Hepatocyte (in vitro differentiated cells): Measurements from ENCODE around the gene GTPBP4. TPM values are rescaled to one million over a fixed set of nuclear protein-coding genes. Genes with fewer than 3 reads are reported as not detected.

Experiments used
- DNase-seq: peaks from one replicate; pipeline ENCODE4 v3.0.0-alpha.2; 2016; ENCODE audit warnings: low spot score
- H2AFZ ChIP-seq: fragments of 200-600 bp; sonication (generic); 2 replicates; pipeline ENCODE4 v1.6.0; 2016; ENCODE audit warnings: antibody characterized with exemption, mild to moderate bottlenecking
- H3K27ac ChIP-seq: fragments of 200-600 bp; sonication (generic); 2 replicates; pipeline ENCODE4 v1.5.1; 2016; ENCODE audit warnings: mild to moderate bottlenecking
- H3K27me3 ChIP-seq: fragments of 200-600 bp; sonication (generic); 2 replicates; pipeline ENCODE4 v1.6.1; 2016
- H3K36me3 ChIP-seq: fragments of 200-600 bp; sonication (generic); replicated peaks from 2 replicates; pipeline ENCODE4 v1.5.1; 2016; ENCODE audit warnings: low read depth; ENCODE audit not compliant: insufficient read depth
- H3K4me1 ChIP-seq: fragments of 200-600 bp; sonication (generic); 2 replicates; pipeline ENCODE4 v1.5.1; 2016; ENCODE audit warnings: mild to moderate bottlenecking, moderate library complexity; ENCODE audit not compliant: insufficient read depth
- H3K4me2 ChIP-seq: fragments of 200-600 bp; sonication (generic); 2 replicates; pipeline ENCODE4 v1.6.0; 2016
- H3K4me3 ChIP-seq: fragments of 200-600 bp; sonication (generic); 2 replicates; pipeline ENCODE4 v1.5.1; 2016; ENCODE audit warnings: mild to moderate bottlenecking
- H3K79me2 ChIP-seq: fragments of 200-600 bp; sonication (generic); 2 replicates; pipeline ENCODE4 v1.6.0; 2017; ENCODE audit warnings: mild to moderate bottlenecking
- H3K9me2 ChIP-seq: fragments of 200-600 bp; sonication (generic); replicated peaks from 2 replicates; pipeline ENCODE4 v1.6.0; 2017; ENCODE audit warnings: mild to moderate bottlenecking; ENCODE audit not compliant: insufficient read depth
- H3K9me3 ChIP-seq: fragments of 200-600 bp; sonication (generic); 2 replicates; pipeline ENCODE4 v1.5.1; 2016; ENCODE audit warnings: low read depth, mild to moderate bottlenecking
- H4K20me1 ChIP-seq: fragments of 200-600 bp; sonication (generic); 2 replicates; pipeline ENCODE4 v1.6.0; 2016; ENCODE audit warnings: mild to moderate bottlenecking; ENCODE audit not compliant: insufficient read depth, poor library complexity, severe bottlenecking
- CTCF ChIP-seq: fragments of 200-600 bp; sonication (generic); IDR thresholded peaks from 2 replicates; pipeline ENCODE4 v1.5.1; 2016; ENCODE audit warnings: antibody characterized with exemption, mild to moderate bottlenecking; ENCODE audit not compliant: poor library complexity
- EZH2 ChIP-seq: fragments of 200-600 bp; sonication (generic); IDR thresholded peaks from 2 replicates; pipeline ENCODE4 v1.6.1; 2016; ENCODE audit warnings: antibody characterized with exemption, mild to moderate bottlenecking, borderline replicate concordance
- EZH2phosphoT487 ChIP-seq: fragments of 200-600 bp; sonication (generic); IDR thresholded peaks from one replicate; pipeline ENCODE4 v1.6.1; 2018; ENCODE audit warnings: antibody characterized with exemption, mild to moderate bottlenecking, low read depth, moderate library complexity; ENCODE audit not compliant: unreplicated experiment, severe bottlenecking
- WGBS: methylation state at CpG from one replicate; pipeline ENCODE4 v1.1.6; 2016; ENCODE audit warnings: low lambda C conversion rate; ENCODE audit errors: missing lambda C conversion rate; 5-methylcytosine and 5-hydroxymethylcytosine counted together
- polyA plus RNA-seq: library from polyadenylated mRNA; unstranded; fragments of >200 nt; fragmentation: Nextera tagmentation; extraction: Ambion mirVana; gene quantifications from 2 replicates; pipeline ENCODE4 v1.2.1, GENCODE V29; 2016
- total RNA-seq: library from RNA; depleted of rRNA; stranded (reverse); fragments of >200 nt; gene quantifications from 2 replicates; pipeline ENCODE4 v1.2.3, GENCODE V29; 2014

The GTPBP4 gene
- total RNA-seq (33.6 and 34.2 TPM in 2 replicates), polyA plus RNA-seq (55.5 and 59.4 TPM in 2 replicates)

- TF ChIP-seq EZH2phosphoT487: no peak
- no peak for TF ChIP-seq EZH2
- peak; percentile 44 for TF ChIP-seq CTCF
- H3K36me3 ChIP-seq: no peaks in the 10 kb centered on the region
- peak; percentile 98 for DNase-seq
- no peaks in the 10 kb centered on the region for H3K27me3 ChIP-seq
- peaks cover 43% of the 10 kb centered on the region for H3K4me1 ChIP-seq
- H2AFZ ChIP-seq: peak within 1 kb of the TSS; percentile 75
- peaks cover 53% of the 10 kb centered on the region for H3K79me2 ChIP-seq
- peak within 1 kb of the TSS; percentile 98 for H3K27ac ChIP-seq
- peak within 1 kb of the TSS; percentile 96 for H3K4me3 ChIP-seq
- H3K4me2 ChIP-seq: peak within 1 kb of the TSS; percentile 93
- no peaks in the 10 kb centered on the region for H3K9me2 ChIP-seq
- no peaks in the 10 kb centered on the region for H3K9me3 ChIP-seq
- 1% methylated on average over 74 of the region's 74 CpGs for WGBS
- peaks cover 16% of the 10 kb centered on the region for H4K20me1 ChIP-seq
Observed at GRCh38 chr10:987870-988666, at the start of gene GTPBP4. TSS of gene GTPBP4 (plus strand) at chr10:988434. CDS start at chr10:988480, 46 bp downstream.

GRCh38 chr10:938941-939678 lies 49.1 kb upstream of the GTPBP4 start:
- Histone ChIP-seq H3K9me3 (no peaks in the 10 kb centered on the region), H3K27me3 (no peaks in the 10 kb centered on the region), H3K4me3 (no peak overlapping the region), H3K36me3 (no peaks in the 10 kb centered on the region), H2AFZ (no peak overlapping the region), H3K79me2 (no peaks in the 10 kb centered on the region), H3K9me2 (no peaks in the 10 kb centered on the region), H3K4me2 (no peak overlapping the region), H4K20me1 (no peaks in the 10 kb centered on the region), H3K27ac (no peak overlapping the region), H3K4me1 (no peaks in the 10 kb centered on the region)
- TF ChIP-seq CTCF (no peak), EZH2phosphoT487 (no peak), EZH2 (no peak)
- WGBS: 90% methylated on average over 10 of the region's 10 CpGs
- no peak for DNase-seq

GRCh38 chr10:943334-944033 lies 44.8 kb upstream of the GTPBP4 start:
- Histone ChIP-seq H3K4me1 (no peaks in the 10 kb centered on the region), H3K9me2 (no peaks in the 10 kb centered on the region), H2AFZ (no peak overlapping the region), H3K4me3 (no peak overlapping the region), H3K4me2 (no peak overlapping the region), H3K27me3 (no peaks in the 10 kb centered on the region), H4K20me1 (no peaks in the 10 kb centered on the region), H3K36me3 (no peaks in the 10 kb centered on the region), H3K27ac (no peak overlapping the region), H3K79me2 (no peaks in the 10 kb centered on the region), H3K9me3 (no peaks in the 10 kb centered on the region)
- WGBS: 93% methylated on average over 14 of the region's 17 CpGs
- no peak for DNase-seq
- TF ChIP-seq EZH2phosphoT487 (no peak), CTCF (no peak), EZH2 (no peak)
